Nephron progenitor cell (in vitro differentiated cells): ENCODE data around the gene TBRG4.

Experiments
- DNase-seq: peaks from one replicate; pipeline ENCODE4 v3.0.0; 2021
- H3K27ac Mint-ChIP-seq: 2 replicates; pipeline ENCODE4 v1.8.0; 2021; ENCODE audit warnings: mild to moderate bottlenecking, moderate library complexity, mixed read lengths
- H3K27me3 Mint-ChIP-seq: 2 replicates; pipeline ENCODE4 v1.8.0; 2021; ENCODE audit warnings: mild to moderate bottlenecking, low read depth, mixed read lengths; ENCODE audit not compliant: poor library complexity
- H3K36me3 Mint-ChIP-seq: 2 replicates; pipeline ENCODE4 v1.8.0; 2021; ENCODE audit warnings: low read depth, mixed read lengths
- H3K4me1 Mint-ChIP-seq: 2 replicates; pipeline ENCODE4 v1.8.0; 2021; ENCODE audit warnings: mixed read lengths
- H3K4me3 Mint-ChIP-seq: 2 replicates; pipeline ENCODE4 v1.8.0; 2021; ENCODE audit warnings: mild to moderate bottlenecking, moderate library complexity, mixed read lengths
- H3K9me3 Mint-ChIP-seq: 2 replicates; pipeline ENCODE4 v1.8.0; 2021; ENCODE audit warnings: mild to moderate bottlenecking, moderate library complexity, mixed read lengths
- CTCF ChIP-seq: fragments of 200-600 bp; sonication (generic); IDR thresholded peaks from 2 replicates; pipeline ENCODE4 v1.5.0; 2021; ENCODE audit warnings: antibody characterized with exemption

Gene TBRG4

GRCh38 chr7:45108863-45109262 is 2.6 kb downstream of the TBRG4 start:
- Mint-ChIP-seq H3K27ac (no peak overlapping the region), H3K27me3 (peaks cover 9% of the 10 kb centered on the region), H3K36me3 (peaks cover 19% of the 10 kb centered on the region), H3K4me1 (peaks cover 48% of the 10 kb centered on the region), H3K4me3 (peak overlapping the region; percentile 47), H3K9me3 (no peaks in the 10 kb centered on the region)
- DNase-seq: no peak
- TF ChIP-seq CTCF: no peak

- H3K27me3 Mint-ChIP-seq: no peaks in the 10 kb centered on the region
- H3K4me1 Mint-ChIP-seq: peaks cover 40% of the 10 kb centered on the region
- no peaks in the 10 kb centered on the region for H3K9me3 Mint-ChIP-seq
- H3K4me3 Mint-ChIP-seq: no peak overlapping the region
- H3K27ac Mint-ChIP-seq: no peak overlapping the region
- DNase-seq: no peak
- no peak for TF ChIP-seq CTCF
- peaks cover 25% of the 10 kb centered on the region for H3K36me3 Mint-ChIP-seq
These were observed 4.1 kb downstream of the TBRG4 start for GRCh38 chr7:45107356-45107755.

GRCh38 chr7:45106820-45107219 is 4.7 kb downstream of the TBRG4 start:
- no peak for TF ChIP-seq CTCF
- Mint-ChIP-seq H3K4me3 (no peak overlapping the region), H3K27me3 (no peaks in the 10 kb centered on the region), H3K36me3 (peaks cover 25% of the 10 kb centered on the region), H3K9me3 (no peaks in the 10 kb centered on the region), H3K27ac (no peak overlapping the region), H3K4me1 (peaks cover 36% of the 10 kb centered on the region)
- no peak for DNase-seq

- DNase-seq: no peak
- Mint-ChIP-seq H3K4me3 (no peak overlapping the region), H3K27ac (no peak overlapping the region), H3K9me3 (no peaks in the 10 kb centered on the region), H3K4me1 (peaks cover 25% of the 10 kb centered on the region), H3K36me3 (peaks cover 25% of the 10 kb centered on the region), H3K27me3 (no peaks in the 10 kb centered on the region)
- no peak for TF ChIP-seq CTCF
These were observed 5.8 kb downstream of the TBRG4 start for GRCh38 chr7:45105588-45106188.

- Mint-ChIP-seq H3K27me3 (no peaks in the 10 kb centered on the region), H3K36me3 (peaks cover 25% of the 10 kb centered on the region), H3K9me3 (no peaks in the 10 kb centered on the region), H3K4me1 (peaks cover 19% of the 10 kb centered on the region), H3K27ac (no peak overlapping the region), H3K4me3 (no peak overlapping the region)
- DNase-seq: no peak
- no peak for TF ChIP-seq CTCF
These were observed 6.5 kb downstream of the TBRG4 start for GRCh38 chr7:45104844-45105587.
